ENCODE data around the gene ACVR1C.

GRCh38 chr2:157487271-157487610 lies 141.4 kb downstream of the ACVR1C start:
- no peak for TF ChIP-seq FOXP2 (optimal IDR thresholded peaks at IDR 0.05; ENCODE audit: borderline replicate concordance, extremely low read depth, extremely low read length, insufficient read depth)
- TF ChIP-seq POLR2AphosphoS5 (IDR thresholded peaks at IDR 0.05; ENCODE audit: low read depth, low read length): no peak
- TF ChIP-seq, protein P1, sequence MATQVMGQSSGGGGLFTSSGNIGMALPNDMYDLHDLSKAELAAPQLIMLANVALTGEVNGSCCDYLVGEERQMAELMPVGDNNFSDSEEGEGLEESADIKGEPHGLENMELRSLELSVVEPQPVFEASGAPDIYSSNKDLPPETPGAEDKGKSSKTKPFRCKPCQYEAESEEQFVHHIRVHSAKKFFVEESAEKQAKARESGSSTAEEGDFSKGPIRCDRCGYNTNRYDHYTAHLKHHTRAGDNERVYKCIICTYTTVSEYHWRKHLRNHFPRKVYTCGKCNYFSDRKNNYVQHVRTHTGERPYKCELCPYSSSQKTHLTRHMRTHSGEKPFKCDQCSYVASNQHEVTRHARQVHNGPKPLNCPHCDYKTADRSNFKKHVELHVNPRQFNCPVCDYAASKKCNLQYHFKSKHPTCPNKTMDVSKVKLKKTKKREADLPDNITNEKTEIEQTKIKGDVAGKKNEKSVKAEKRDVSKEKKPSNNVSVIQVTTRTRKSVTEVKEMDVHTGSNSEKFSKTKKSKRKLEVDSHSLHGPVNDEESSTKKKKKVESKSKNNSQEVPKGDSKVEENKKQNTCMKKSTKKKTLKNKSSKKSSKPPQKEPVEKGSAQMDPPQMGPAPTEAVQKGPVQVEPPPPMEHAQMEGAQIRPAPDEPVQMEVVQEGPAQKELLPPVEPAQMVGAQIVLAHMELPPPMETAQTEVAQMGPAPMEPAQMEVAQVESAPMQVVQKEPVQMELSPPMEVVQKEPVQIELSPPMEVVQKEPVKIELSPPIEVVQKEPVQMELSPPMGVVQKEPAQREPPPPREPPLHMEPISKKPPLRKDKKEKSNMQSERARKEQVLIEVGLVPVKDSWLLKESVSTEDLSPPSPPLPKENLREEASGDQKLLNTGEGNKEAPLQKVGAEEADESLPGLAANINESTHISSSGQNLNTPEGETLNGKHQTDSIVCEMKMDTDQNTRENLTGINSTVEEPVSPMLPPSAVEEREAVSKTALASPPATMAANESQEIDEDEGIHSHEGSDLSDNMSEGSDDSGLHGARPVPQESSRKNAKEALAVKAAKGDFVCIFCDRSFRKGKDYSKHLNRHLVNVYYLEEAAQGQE (IDR thresholded peaks at IDR 0.05; ENCODE audit: insufficient read depth in 1 of 2, low read depth in 2 of 2, low read length in 2 of 2): no peak
